CD4-positive, alpha-beta T cell treated with Interleukin-12 subunit alpha and Interleukin-12 subunit beta, for 1 hour (primary cell): ENCODE results near the gene CDC42BPA.

ENCODE experiments used
- DNase-seq: peaks from one replicate; pipeline ENCODE4 v3.0.0-alpha.2; 2020

CDC42BPA gene

DNA sequence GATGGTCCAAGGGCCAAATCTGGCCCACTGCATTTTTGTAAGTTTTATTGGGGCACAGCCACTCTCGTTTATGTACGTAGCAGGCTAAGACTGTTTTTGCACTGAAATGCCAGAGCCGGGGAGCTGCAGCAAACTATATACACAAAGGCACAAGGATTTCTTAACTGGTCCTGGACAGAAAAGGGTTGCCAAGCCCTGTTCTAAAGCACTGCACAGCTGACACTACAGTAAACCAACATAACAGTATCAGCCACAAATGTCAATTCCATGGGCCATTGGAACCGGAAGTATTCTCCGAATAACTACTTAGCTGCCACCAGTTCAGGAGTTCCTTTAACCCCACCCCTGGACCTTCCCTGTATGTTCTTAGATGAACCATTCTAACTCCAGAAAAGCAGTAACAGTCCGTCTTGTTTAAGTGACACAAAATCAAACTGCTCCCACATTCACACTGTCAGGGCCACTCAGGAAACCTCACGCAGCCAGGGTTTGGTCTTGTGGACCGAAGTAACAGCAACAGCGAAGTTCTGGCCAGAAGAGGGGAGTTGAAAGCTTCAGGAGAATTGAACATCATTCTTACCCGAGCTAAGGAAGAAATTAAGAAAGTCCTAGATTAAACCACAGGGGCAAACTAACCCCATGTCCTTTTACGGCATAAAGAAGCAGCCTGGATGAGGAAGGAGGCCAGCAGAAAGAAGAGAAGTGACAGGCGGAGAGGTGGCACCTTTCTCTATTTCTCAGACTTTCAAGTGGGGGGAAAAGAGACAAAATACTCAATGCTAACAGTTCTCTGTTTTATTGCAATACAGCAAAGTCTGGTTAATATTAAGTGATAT lies 329.0 kb downstream of the CDC42BPA start:
- DNase-seq = no peak

GRCh38 chr1:226988334-226988666 lies 330.0 kb downstream of the CDC42BPA start:
- DNase-seq = no peak

DNA sequence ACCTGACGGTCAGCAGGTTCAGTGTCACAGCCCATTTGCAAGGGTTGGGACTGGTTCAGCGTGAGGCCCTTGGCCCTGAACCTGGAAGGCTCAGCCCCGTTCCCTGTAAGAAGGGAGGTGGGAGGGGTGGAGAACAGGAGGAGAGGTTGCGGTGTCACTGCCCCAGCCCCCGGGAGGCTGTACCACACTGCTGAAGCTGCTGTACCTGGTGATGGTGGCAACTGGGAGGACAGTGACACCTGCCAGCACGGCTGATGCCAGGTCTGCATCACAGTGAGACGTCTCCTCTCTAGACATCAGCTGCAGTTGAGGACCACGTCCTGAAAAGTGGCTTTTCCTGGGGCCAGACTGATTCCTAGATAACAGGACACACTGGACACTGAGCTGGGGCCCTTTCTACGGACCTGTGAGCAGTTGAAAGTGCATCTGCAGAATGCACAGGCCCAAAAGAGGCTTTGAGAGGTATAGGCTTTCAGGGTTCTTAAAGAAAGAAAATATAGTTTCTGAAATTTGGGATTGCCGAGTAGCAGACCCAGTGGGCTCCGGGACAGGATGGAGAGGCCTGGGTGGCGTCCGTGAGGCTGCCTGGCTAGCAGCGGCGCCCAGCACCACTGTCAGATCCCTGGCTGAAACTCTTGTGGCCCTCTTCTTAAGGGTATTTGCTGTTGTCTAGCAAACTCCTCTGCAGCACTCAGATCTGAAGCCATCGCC lies 330.5 kb downstream of the CDC42BPA start:
- DNase-seq = no peak

DNA sequence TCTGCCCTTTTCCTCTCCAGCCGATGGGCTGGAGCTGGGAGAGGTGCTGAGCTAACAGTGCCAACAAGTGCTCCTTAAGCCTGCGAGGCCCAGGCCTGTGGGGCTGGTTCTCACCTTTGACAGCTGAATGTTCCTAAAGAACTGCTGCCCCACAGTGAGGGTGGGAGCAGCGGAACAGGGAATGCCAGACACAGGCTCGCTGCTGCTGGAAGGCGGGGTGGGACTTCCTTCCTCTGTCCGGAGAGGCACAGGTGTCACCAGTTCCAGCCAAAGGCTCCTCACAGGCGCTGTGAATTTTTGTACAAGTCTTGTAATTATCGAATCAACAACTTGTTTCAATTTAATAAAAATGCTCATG lies 331.1 kb downstream of the CDC42BPA start:
- no peak for DNase-seq

DNA sequence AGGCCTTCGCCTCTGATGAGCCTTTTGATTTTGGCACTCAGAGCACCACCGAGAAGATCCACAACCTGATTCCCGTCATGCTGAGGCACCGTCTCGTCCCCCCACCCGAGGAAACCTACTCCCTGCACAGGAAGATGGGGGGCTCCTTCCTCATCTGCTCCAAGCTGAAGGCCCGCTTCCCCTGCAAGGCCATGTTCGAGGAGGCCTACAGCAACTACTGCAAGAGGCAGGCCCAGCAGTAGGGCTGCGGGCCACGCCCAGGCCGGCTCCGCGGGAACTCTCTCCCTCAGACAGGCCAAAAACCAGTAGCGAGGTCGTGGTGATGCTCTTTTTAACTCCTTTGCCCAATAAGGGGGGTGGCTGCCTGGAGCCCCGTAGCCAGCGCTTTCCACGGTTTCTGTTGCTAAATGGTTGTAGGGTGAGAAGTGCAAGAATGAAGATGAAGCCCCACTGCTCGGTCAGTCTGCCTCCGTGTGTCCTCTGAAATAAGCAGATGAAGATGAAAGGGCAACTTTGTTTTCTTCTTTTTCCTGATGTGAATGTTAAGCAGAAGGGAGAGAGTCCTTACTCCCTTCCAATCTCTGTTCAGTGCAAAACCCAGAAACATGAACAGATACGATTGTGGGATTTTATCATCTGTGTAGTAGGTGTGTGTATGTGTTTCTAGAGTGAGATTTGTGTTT lies 331.7 kb downstream of the CDC42BPA start:
- DNase-seq = no peak

DNA sequence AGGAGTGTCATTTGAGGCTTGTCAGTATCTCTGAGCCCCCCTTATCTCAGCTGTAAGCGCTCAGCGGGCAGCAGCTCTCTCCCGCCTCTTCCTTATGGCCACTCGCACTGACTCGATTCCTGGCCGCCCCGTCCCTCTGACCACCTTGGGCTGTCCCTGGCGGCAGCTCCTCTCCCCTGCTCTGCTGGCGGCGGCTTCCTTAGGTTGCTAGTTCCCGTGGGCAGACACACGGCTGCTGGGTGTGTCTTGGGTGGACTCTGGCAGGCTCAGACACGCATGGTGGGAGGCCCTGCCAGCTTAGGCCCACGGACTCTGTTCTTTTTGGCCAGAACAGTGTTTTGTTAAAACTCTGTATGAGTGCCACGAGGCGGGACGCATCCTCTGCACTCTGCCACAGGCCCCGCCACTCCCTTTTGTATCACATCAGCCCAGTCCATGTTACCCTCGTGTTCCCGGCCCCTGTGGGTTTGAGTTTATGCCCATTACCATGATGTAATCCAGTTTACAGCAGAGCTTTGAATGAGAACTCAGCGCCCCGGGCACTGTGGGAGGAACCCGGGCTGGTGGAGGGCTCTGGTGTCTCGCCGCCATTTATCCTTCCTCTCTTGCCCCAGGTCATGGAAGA lies 332.3 kb downstream of the CDC42BPA start:
- DNase-seq = no peak

GRCh38 chr1:226985239-226985838 lies 333.0 kb downstream of the CDC42BPA start:
- DNase-seq = no peak

DNA sequence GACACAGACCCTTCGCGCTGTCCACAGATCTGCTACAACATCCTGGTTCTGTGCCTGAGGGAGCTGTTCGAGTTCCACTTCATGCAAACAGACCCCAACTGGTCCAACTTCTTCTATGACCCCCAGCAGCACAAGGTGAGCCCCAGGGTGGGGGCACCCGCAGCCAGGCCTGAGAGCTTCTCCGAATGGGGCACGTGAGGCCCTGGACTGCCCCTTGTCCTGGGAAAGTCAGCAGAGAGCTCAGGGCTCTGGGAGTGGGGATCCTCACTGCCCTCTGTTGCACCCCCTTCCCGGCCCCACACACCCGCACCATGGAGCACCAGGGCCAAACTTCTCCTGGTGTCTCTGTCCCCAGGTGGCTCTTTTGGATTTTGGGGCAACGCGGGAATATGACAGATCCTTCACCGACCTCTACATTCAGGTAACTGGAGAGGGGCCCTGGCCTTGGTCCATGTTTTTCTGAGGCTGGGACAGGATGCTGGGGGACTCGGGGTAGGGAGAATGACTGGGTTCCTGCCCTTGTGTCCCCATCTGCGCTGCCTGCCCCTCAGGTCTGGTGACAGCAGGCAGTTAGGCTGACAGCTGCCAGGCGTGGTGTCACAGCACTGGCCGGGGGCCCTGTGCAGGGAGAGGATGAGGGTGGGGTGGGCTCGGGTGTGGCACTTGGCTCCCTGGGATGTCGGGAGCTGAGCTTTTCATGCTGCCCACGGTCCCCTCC lies 333.6 kb downstream of the CDC42BPA start:
- DNase-seq = no peak

DNA sequence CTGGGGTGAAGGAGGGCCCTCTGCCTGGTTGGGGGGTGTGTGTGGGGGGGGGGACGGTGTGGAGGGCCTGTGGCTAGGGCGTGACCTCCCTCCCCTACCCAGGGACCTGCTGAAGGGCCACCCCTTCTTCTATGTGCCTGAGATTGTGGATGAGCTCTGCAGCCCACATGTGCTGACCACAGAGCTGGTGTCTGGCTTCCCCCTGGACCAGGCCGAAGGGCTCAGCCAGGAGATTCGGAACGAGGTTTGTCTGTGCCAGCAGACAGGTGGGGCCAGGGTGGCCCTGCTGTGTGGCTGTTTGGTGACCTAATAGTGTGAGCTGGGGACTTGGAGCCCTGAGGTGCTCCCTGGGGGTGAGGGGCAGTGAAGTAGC lies 334.3 kb downstream of the CDC42BPA start:
- DNase-seq = no peak

DNA sequence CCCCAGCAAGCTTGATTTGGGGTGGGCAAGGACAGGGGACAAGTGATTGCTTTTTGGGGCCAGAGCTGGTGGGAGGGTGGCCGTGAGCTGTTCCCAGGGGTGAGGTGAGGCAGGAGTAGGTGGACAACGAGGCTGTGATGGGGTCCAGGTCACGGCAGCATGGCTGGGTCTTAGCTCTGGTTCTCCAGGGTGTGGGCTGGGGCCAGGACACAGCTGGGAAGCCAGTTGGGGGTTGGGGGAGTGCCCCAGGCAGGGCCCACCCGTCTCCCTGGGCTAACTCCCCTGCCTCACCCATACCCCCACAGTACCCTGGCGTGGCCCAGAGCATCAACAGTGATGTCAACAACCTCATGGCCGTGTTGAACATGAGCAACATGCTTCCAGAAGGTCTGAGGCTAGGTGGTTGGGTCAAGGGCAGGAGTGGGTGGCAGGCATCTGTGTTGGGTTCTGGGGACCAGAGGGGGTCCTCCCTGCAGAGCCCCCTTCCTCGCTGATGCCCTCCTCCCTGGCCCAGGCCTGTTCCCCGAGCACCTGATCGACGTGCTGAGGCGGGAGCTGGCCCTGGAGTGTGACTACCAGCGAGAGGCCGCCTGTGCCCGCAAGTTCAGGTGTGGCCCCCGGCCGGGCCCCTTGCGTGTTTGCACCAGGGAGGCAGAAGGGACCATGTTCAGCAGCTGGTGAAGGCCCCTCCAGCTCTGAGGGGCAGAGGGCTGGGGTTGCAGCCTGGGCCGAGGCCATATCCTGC lies 334.9 kb downstream of the CDC42BPA start:
- no peak for DNase-seq

DNA sequence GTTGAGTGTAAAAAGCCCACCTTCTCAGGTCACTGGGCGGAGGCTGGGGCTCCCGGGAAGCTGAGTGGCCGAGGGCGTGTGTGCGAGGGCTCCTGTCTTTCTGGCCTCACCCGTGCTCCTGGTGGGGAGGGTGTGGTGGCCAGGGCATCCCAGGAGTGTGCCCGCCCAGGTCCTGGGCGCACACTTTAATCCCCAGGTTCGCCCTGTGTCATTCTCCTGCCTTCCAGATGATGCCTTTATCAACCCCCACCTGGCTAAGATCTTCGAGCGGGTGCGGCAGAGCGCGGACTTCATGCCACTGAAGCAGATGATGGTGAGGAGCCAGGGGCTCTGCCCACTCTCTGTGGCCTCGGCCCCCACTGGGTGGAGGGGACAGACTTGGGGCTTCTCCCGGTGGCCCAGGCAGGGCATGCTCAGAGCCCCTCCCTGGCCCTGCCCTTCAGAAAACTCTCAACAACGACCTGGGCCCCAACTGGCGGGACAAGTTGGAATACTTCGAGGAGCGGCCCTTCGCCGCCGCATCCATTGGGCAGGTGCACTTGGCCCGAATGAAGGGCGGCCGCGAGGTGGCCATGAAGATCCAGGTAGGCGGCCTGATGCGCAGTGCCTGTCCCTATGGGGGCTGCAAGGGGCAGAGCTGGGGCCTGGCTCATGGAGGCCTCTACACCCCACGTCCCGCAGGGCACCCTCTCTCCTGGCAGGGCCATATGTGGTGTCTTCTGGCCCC lies 335.7 kb downstream of the CDC42BPA start:
- DNase-seq = no peak

- no peak for DNase-seq
Measured at GRCh38 chr1:226981838-226982237, 336.5 kb downstream of the CDC42BPA start.

DNA sequence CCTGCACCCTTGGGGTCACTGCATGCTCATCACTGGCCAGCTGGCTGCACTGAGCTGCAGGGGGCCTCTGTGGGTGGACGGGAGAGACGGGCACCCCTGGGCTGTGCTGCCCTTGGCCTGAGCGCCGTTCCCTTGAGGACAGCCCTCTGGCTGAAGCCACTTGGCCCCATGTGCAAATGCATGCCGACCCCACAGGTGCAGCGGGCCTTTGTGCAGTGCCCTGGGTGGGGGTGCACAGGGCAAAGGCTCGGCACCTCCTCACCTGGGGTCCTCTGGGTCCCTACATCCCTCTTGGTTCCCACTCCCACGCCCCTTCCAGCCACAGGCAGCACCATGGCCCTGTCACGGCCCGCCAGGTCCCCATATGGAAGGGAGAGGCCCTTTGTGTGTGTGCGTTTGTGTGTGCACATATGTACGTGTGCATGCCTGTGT lies 336.9 kb downstream of the CDC42BPA start:
- no peak for DNase-seq

DNA sequence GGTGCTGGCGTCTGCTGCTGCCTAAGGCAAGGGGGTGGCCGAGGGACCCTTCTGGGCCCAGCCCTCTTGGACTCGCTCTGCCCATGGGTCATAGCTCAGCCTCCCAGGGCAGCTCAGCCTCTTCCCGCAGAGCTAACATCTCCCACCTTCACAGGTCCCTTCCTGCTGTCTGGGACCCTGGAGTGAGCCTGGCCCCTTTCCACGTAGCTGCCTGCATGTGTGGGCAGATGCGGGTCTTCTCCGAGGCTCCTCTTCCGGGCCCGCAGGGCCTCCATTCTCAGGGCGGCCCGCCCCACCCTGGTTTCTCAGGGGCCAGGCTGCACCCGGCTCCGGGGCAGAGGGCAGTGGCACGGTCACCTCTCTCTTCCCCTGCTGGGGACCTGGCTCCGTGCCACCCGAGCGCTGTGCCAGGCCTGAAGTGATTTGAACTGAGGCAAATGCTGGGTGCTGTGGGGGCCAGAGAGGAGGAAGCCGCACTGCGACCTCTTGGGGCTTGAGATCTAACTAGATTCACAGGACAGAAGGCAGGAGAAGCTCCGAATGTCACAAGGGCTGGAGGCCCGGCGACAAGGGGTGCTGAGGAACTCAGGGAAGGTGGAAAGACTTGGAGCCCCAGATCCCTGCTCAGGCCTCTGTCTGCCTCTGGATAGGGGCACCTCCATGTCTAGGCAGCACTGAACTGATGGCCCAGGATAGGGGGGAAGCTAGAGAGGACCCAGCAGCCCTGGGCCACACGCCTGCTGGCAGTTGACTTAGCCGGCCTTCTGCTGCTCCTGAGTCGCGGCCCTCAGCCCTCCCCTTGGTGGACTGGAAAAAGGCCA lies 337.5 kb downstream of the CDC42BPA start:
- no peak for DNase-seq

DNA sequence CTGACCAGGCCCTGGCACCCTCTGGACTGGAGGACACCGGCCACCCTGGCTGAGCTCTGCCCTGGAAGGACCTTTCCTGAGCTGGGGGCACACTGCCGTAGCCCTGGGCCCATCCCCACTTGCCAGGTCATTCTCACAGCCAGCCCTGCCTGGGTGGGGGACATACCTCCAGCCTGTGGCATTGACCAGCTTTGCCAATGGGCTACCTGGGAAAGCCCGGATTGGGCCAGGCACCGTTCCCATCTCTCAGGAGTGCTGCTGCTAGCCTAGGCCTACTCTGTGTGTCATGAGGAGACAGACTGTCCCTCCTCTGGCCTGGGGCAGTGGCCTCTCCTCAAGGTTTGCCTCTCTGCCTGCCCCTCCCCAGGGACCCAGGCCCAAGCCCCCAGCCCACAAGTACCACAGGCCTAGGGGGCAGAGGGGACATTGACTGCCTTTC lies 338.2 kb downstream of the CDC42BPA start:
- DNase-seq = no peak

GRCh38 chr1:226979517-226980121 lies 338.7 kb downstream of the CDC42BPA start:
- DNase-seq = no peak

DNA sequence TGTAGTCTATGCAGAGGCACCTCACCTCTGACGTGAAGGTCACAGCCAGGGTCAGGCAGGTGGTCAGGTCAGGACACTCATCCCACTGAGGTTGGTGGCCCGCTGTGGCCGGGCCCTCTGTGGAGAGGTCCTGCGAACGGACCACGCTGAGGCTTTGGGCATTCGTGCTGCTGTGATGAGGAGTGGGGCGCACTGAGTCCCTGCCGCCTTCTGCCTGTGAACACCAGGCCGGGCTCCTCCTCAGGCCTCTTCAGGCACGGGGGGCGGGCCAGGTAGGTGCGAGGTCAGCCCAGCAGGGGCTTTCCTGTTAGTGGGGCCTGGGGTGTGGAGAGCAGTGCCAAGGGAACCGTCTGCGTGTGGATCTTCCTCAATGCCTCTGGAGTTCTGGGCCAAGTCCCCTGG lies 339.2 kb downstream of the CDC42BPA start:
- no peak for DNase-seq

DNA sequence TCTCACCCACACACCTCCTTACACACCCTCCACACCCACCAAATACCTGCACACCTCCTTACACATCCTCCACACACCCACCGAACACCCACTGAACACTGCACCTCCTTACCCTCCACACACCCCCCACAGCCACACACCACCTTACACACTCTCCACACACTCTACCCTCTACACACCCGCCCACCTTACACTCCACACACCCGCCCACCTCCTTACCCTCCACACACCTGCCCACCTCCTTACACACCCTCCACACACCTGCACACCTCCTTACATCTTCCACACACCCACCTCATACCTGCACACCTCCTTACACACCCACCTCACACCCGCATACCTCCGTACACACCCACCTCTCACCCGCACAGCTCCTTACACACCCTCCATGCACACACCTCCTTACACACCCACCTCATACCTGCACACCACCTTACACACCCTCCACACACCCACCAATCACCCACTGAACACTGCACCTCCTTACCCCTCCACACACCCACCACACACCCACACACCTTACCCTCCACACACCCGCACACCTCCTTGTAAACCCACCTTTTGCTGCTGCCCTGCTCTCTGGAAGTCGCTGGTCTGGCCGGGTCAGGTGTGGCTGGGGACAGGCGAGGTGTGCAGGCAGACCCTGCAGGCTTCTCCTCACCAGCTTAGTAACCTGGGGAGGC lies 339.7 kb downstream of the CDC42BPA start:
- DNase-seq = no peak
